ENCODE results near the gene BLZF1. TPM values are rescaled to one million over a fixed set of nuclear protein-coding genes. Genes with fewer than 3 reads are reported as not detected.

BLZF1 gene
- total and polyA plus RNA-seq, 2 experiments from 2014 or later: 16.3 to 29.6 TPM

GRCh38 chr1:169348383-169349036 lies 19.5 kb upstream of the BLZF1 start:
- peaks cover 13% of the 10 kb centered on the region for H3K4me1 ChIP-seq (ENCODE audit: insufficient read depth)
- no peaks in the 10 kb centered on the region for H3K27me3 ChIP-seq
- peaks cover 10% of the 10 kb centered on the region for H3K79me2 ChIP-seq
- H3K36me3 ChIP-seq (replicated peaks; ENCODE audit: insufficient read depth, low read depth): no peaks in the 10 kb centered on the region
- DNase-seq (ENCODE audit: low spot score): peak; percentile 74
- no peaks in the 10 kb centered on the region for H3K9me3 ChIP-seq (ENCODE audit: low read depth)
- H2AFZ ChIP-seq: no peak overlapping the region
- H3K4me2 ChIP-seq: no peak overlapping the region
- WGBS (ENCODE audit: low lambda C conversion rate, missing lambda C conversion rate): 41% methylated on average over 5 of the region's 5 CpGs
- H4K20me1 ChIP-seq (ENCODE audit: insufficient read depth, poor library complexity, severe bottlenecking): no peaks in the 10 kb centered on the region
- no peaks in the 10 kb centered on the region for H3K9me2 ChIP-seq (replicated peaks; ENCODE audit: insufficient read depth)
- H3K4me3 ChIP-seq: no peak overlapping the region
- TF ChIP-seq EZH2phosphoT487 (IDR thresholded peaks at IDR 0.05; ENCODE audit: low read depth, severe bottlenecking, unreplicated experiment) (no peak), EZH2 (IDR thresholded peaks at IDR 0.05; ENCODE audit: borderline replicate concordance) (no peak), CTCF (IDR thresholded peaks at IDR 0.05; ENCODE audit: poor library complexity) (peak; percentile 71)
- H3K27ac ChIP-seq: no peak overlapping the region

GRCh38 chr1:169360415-169360814 lies 7.6 kb upstream of the BLZF1 start:
- H3K4me1 ChIP-seq (ENCODE audit: insufficient read depth): no peaks in the 10 kb centered on the region
- peaks cover 13% of the 10 kb centered on the region for H3K79me2 ChIP-seq
- no peak for TF ChIP-seq EZH2 (IDR thresholded peaks at IDR 0.05; ENCODE audit: borderline replicate concordance)
- TF ChIP-seq EZH2phosphoT487 (IDR thresholded peaks at IDR 0.05; ENCODE audit: low read depth, severe bottlenecking, unreplicated experiment): no peak
- TF ChIP-seq CTCF (IDR thresholded peaks at IDR 0.05; ENCODE audit: poor library complexity): no peak

GRCh38 chr1:169361281-169361680 lies 6.7 kb upstream of the BLZF1 start:
- no peak overlapping the region for H2AFZ ChIP-seq
- H3K9me3 ChIP-seq (ENCODE audit: low read depth): no peaks in the 10 kb centered on the region
- no peaks in the 10 kb centered on the region for H3K4me1 ChIP-seq (ENCODE audit: insufficient read depth)
- H3K4me3 ChIP-seq: no peak overlapping the region
- H3K36me3 ChIP-seq (replicated peaks; ENCODE audit: insufficient read depth, low read depth): no peaks in the 10 kb centered on the region
- H3K79me2 ChIP-seq: peaks cover 21% of the 10 kb centered on the region
- no peak overlapping the region for H3K27ac ChIP-seq
- no peaks in the 10 kb centered on the region for H4K20me1 ChIP-seq (ENCODE audit: insufficient read depth, poor library complexity, severe bottlenecking)
- no peak overlapping the region for H3K4me2 ChIP-seq
- WGBS (ENCODE audit: low lambda C conversion rate, missing lambda C conversion rate): 92% methylated on average over 7 of the region's 7 CpGs
- no peak for DNase-seq (ENCODE audit: low spot score)
- no peaks in the 10 kb centered on the region for H3K27me3 ChIP-seq
- TF ChIP-seq EZH2phosphoT487 (IDR thresholded peaks at IDR 0.05; ENCODE audit: low read depth, severe bottlenecking, unreplicated experiment) (no peak), CTCF (IDR thresholded peaks at IDR 0.05; ENCODE audit: poor library complexity) (no peak), EZH2 (IDR thresholded peaks at IDR 0.05; ENCODE audit: borderline replicate concordance) (no peak)
- no peaks in the 10 kb centered on the region for H3K9me2 ChIP-seq (replicated peaks; ENCODE audit: insufficient read depth)

More at GRCh38 chr1:169360415-169360814, 7.6 kb upstream of the BLZF1 start:
- H3K27me3 ChIP-seq: no peaks in the 10 kb centered on the region
- no peak overlapping the region for H3K4me3 ChIP-seq
- WGBS (ENCODE audit: low lambda C conversion rate, missing lambda C conversion rate): 95% methylated on average over 1 of the region's 1 CpG
- H3K9me3 ChIP-seq (ENCODE audit: low read depth): no peaks in the 10 kb centered on the region
- H3K36me3 ChIP-seq (replicated peaks; ENCODE audit: insufficient read depth, low read depth): no peaks in the 10 kb centered on the region
- no peaks in the 10 kb centered on the region for H3K9me2 ChIP-seq (replicated peaks; ENCODE audit: insufficient read depth)
- no peak overlapping the region for H3K27ac ChIP-seq
- no peak for DNase-seq (ENCODE audit: low spot score)
- H3K4me2 ChIP-seq: no peak overlapping the region
- H4K20me1 ChIP-seq (ENCODE audit: insufficient read depth, poor library complexity, severe bottlenecking): no peaks in the 10 kb centered on the region
- H2AFZ ChIP-seq: no peak overlapping the region
